NOMO-1 treated with dmso at 0.1 percent for 144 hours (cell line): Measurements from ENCODE around the gene PAQR9.

Source experiments
- DNase-seq: peaks from one replicate; lab custom pipeline; 2025; ENCODE audit not compliant: unreplicated experiment; lab: John Stamatoyannopoulos, UW

The PAQR9 gene

DNA sequence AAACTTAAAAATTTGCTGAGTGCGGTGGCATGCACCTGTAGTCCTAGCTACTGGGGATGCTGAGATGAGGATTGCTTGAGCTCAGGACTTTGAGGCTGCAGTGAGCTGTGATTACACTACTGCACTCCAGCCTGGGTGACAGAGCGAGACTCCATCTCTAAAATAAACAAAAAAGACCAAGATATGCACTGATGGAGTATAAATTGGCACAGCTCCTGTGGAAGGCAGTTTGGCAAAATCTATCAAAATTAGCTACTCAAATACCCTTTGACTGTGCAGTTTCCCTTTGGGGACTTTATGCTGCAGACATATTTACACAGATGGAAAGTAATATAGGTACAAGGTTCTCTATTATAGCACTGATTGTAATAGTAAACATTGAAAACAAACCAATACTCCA, 19.8 kb upstream of the PAQR9 start:
- no peak for DNase-seq

DNA sequence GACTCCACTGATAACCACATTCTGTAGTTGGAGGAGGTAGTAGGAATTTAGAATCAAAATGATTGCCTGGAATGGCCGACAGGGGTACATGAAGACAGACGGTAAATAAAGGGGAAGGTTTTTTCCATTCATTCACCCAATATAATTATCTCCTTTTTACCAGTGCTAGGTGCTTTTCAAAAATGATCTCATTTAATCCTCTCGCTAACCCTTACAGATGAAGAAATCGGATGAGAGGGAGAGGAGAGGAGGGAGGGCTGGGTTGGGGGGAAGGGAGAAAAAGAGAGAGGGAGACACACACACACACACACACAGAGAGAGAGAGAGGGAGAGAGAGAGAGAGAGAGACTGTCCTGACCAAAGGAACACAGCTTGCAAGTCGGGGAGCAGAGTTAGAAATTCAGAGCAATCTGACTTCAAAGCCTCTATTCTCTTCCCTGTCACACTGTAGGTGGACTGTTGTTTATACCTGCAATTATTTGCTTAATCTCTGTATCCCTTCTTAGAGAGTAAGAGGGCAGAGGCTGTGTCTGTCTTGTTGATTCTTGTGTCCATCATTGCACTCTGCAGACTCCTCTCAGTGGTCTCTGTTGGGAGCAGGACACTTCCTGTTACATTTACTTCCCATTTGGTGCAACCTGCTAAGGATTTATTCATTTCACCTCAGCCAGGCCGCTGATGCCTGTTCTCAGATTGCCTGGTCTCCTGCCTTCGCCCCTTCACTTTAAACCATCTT, 18.7 kb upstream of the PAQR9 start:
- no peak for DNase-seq

DNA sequence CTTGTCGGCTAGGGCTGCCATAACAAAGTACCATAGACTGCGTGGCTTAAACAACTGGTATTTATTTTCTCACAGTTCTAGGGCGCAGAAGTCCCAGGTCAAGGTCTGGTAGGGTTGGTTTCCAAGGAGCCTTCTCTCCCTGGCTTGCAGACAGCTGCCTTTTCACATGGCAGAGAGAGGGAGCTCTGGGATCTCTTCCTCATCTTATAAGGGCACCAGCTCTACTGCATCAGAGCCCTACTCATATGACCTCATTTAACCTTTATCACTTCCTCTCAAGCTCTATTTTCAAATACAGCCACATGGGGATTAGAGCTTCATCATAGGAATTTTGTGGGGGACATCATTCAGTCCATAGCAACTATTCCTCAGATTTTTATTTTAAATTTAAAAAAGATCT, 17.6 kb upstream of the PAQR9 start:
- peak; percentile 12 for DNase-seq

DNA sequence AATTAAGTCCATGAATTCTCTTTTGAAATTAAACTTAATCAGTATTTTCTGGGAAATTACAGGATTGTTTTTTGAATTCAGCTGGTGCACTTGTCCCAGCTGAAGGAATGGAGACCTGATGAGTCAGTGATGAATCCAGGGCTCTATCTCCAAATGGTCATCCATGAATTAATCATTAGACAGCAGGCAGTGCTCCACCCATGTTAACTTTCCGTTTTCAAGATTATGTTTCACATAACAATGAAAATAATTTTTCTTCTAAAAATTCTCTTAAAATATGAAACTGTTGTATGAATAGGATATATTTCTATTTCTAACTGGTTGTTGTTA, 13.9 kb upstream of the PAQR9 start:
- DNase-seq: no peak

DNA sequence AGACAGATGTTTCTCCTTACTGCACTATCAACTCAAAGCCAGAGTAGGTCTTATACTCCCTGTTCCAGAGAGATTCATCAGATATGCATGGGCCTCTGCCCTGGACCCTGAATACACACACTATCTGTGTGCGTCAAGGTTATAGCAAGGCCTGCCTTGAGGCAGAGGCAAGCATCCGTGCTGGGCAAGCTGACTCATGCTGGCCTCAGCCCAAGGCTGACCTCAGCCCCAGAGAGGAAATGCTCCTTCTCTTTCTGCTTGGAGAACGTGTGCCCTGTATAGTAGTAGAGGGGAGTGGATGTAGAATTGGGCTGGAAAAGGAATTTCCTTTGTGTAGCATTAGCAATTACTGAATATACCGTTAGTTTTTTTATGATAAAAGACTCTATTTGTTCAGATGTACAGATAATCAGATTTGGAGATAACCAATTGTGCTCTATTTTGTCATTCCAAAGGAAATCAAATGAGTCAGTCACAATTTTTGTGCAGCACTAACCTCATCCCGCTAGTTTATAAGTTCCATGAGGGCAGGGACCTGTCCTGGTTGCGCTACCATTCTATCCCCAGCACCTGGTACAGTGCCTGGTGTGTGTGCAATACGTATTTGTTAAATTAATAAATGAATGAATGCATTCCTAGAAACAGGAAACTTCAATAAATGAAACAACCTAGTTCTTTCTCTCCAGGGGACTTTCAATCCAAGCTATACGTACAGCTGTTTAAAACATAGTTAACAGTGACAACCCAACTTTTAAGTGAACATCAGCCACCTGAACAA, 13.3 kb upstream of the PAQR9 start:
- DNase-seq: peak; percentile 38

DNA sequence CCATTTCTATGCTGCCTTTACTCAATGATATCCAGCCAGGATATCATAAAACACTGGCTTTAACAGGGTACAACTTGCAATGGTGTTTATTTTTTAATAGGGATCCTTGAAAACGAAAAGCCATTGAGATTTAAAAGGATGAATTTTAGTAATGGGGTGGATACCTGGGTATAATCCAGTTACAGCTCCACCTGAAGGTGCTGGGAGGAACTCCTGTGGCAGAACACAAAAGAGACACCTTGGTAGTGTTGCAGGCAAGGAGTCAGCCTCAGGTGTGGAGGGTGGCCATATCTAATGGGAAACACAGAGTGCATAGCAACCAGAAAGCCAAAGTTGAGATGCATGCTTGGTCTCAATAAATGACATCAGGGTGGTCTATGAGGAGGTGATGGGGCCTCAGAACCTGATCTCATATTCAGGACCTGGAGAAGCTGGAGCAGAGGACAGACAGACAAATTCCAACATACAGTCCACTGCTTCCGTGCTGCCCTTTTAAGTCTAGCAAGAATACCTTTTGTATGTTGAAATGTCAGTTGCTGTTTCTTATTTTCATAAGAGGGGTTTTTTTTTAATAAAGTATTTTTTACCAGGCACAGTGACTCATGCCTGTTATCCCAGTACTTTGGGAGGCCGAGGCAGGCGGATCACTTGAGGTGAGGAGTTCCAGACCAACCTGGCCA, 12.0 kb upstream of the PAQR9 start:
- DNase-seq: no peak

DNA sequence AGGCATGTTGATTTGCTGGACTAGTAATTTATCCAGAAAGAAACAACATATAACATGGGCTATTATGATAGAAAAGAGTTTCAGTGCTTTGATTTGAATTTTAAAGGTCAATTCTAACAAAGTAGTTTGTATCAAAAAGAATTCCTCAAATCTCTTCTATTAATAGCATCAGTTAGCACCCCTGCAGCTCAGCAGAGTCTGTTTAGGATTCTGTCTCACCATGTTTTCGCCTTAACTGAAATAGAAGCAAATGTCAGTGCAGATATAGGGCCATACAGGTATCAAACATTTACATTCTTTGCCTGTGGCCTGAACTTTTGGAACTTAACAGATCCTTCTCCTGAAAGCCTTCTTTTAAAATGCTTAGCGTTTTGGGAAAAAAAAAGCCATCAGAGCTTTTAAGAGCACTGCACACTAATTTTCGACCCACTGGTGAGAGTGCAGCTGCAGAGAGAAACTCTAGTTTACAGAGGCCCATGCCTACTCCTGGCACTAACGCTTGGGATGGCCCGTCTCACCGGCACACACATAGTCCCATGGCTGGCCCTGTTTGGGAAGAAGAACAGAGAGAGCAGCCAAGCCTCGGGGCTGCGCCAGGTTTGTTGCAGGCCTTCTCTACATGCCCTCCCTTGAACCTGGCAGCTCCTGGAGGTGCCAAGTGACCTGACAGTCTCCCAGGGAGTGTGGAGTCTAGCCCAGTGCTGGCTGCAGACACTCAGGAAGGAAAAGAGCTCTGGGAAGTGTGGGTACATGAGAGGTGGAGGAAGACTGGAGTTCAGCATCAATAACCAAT, 9.9 kb upstream of the PAQR9 start:
- no peak for DNase-seq

DNA sequence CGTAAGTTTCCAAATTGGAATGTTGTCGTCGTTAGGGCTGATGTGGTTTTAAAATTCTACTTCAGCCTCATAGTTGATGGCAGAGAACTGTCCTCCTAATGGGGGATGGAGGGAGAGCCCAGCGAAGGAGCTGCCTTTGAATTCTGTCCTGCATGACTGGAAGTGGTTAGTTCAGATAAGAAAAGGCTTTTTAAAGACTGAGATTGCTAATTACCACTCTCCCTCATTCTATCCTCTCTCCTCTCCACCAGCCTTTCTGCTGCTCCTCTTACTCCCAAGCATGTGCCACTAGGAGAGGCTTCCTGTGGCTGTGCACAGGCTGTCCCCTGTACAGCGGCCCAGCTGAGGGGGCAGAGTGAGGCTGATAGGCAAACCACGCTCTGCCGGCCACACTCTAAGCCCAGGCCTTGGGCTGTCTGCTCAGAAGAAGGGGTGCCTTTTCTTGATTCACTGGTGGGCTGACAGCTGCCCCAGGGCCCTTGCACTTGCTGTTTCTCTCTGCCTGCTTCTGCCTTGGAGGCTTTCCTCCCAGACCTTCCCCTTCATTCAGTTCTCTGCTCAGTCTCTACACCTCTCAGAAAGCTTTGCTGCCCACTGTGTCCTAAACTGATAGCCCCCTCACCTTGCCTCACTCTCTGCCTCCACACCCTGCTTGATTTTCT, 8.7 kb upstream of the PAQR9 start:
- DNase-seq: no peak

DNA sequence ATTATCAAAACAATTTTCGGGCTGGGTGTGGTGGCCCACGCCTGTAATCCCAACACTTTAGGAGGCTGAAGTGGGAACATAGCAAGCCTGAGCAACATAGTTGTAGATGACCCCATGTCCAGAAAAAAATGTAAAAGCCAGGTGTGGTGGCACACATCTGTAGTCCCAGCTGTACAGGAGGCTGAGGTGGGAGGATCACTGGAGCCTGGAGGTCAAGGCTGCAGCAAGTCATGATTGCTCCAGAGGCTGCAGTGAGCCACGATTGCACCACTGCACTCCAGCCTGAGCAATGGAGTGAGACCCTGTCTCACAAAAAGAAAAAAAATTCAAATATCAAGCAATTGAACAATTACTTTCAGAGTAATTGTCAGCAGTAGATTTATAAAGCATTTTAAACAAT, 8.0 kb upstream of the PAQR9 start:
- no peak for DNase-seq

DNA sequence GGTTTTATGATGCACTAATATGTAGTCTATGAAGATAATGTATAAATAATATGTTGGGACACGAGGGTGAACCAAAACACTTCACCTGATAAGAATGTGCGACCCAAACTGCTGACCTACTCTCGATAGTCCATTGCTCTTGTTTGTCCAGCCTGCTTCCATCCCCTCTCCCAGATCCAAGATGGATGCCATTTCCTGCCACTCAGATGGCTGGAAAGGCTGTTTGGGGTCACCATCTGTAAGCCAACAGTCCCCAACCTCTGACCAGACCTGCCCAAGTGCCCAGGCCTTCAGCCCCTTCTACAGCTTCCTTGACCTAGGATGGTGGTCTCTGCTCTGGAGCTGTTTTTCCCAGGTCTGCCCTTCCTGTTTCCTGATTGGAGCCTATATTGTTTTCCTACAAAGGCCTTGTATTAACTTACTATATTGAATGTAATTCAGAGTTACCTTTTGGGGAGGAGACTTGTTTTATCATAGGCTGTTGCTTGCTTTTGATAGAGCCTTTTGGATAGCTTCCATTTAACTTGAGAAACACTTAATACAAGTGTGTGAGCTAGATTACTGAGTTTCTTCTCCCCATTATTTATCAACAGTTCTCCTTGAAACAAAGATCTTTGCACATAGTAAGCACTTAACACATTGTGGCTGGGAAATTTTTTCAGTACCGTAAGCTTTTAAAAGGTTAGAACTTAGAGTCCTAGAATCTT, 5.0 kb upstream of the PAQR9 start:
- DNase-seq: no peak

DNA sequence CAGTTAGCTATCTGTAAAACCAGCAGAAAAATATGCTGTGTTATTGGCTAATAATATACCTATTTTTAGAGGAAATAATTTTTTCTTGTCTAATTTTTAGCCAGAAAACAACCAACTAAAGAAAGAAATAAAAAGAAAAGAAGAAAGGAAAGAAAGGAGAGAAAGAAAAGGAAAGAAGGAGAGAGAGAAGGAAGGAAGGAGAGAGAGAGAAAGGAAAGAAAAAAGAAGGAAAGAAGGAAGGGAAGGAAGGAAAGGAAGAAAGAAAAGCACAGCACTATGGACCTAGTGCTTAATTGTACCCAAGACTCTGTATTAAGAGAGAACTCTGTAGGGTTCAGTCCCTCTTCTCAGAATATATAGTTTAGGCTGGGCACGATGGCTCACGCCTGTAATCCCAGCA, 3.3 kb upstream of the PAQR9 start:
- DNase-seq: no peak

DNA sequence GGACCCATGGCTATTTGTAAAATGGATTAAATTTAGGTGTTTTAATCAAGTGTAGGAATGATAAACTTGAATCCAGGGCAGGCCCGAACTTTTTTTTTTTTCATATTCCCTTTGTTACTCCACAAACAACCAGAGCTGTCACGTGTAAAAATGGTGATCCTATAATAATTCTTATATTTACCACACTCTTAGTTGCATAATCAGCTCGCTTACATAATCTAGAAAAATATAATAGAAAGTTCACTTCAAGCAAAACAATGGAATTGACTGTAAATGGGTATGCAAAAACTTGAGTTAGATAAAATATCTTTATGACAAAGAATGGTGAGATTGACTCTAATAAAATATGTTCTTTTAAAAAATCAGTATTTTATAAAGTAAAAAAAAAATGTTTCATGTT, 2.1 kb upstream of the PAQR9 start:
- DNase-seq: peak; percentile 22

DNA sequence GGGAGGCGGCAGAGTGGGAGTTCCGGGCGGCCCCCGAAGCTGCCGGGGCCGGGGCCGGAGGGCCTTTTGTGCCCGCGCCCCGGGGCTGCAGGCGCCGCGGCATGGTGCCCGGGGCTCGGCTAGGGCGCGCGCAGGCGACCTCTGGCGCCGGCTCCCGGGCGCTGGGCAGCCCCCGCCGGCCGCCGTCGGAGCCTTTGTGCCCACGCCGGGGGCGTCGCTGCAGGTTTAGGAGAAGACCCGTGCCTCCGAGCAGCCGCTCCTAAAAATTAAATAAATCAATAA, 299 bp downstream of the PAQR9 start:
- DNase-seq: no peak

DNA sequence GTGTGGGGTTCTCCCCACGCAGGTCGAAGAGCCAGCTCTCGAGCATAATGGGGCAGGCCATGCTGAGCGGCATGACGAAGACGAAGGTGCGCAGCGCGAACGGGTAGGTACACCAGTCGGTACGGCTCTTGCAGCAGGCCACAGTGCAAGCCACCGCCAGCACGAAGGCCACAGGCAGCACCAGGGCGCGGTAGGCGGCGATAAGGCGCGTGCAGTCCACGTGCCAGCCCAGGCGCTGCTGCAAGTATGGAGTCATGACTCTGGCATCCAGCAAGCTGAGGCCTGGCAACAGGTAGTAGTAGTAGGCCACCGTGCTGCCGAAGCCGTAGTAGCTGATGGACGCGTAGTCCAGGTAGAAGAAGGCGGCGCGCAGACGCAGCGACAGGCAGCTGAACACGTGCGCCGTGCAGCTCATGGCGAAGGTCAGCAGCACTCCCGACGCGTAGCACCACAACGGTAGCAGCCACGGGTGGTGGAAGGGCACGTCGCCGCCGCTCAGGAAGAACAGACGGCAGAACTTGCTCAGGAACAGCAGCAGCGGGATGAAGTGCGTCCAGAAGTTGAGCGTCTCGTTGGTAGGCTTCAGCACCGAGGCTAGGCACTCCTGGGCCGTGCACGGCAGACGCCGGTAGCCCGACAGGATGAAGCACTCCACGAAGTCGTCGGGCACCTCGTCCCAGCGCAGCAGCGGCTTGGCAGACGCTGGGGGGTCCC, 797 bp downstream of the PAQR9 start:
- DNase-seq: no peak

DNA sequence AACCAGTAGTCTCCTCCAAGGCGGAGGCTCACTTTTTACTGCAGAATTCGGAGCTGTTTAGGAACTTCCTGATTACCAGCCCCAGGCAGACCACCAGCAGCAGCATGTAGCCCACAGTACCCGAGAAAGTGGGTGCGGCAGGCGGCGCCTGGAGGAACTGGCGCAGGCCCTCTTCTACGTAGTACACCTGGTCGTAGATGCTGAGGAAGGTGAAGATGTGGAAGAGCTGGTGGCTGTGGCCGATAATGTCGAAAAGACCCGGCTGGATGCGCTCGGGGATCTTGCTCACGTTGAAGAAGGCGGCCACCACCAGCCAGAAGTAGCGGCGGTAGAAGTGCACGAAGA, 1.3 kb downstream of the PAQR9 start:
- no peak for DNase-seq

DNA sequence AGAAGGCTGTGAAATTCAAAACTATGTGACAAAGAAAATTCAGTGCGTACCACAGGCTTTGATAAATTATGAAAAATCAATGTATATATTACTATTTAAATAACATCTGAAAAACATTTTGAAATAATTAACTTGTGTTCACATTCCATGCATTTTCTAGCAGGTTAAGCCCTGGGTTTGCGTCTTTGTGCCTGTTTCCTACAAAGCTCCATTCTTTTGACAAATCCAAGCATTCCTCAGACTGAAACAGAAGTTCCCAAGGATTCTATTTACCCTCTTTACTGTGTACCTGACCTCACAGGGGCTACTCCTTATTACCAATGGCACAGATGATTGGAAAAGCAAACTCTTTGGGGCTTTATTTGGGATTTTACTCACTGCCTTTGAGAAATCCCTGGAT, 1.9 kb downstream of the PAQR9 start:
- DNase-seq: no peak

DNA sequence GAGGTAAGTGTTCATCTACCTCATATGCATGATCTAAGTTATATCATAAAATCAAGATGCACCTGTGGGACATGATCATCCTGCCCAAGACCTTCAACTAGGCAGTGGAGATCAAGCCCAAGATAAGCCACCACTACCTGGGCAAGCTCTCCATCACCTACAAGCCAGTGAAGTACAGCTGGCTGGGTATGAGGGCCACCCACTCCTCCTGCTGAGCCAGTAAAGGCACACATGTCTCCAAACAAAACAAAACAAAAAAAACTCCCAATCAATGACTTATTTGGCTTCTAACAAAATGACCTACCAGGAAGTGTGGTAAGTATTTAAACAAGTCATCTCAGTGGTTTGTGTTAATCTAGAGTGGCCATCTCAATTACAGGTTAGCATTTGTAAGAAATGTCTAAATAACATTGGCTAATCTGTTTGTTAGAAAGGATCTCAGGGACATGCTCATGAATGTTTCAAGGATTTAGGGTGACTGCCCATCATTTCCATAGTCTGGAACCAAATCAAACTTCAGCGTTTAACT, 3.1 kb downstream of the PAQR9 start:
- no peak for DNase-seq

DNA sequence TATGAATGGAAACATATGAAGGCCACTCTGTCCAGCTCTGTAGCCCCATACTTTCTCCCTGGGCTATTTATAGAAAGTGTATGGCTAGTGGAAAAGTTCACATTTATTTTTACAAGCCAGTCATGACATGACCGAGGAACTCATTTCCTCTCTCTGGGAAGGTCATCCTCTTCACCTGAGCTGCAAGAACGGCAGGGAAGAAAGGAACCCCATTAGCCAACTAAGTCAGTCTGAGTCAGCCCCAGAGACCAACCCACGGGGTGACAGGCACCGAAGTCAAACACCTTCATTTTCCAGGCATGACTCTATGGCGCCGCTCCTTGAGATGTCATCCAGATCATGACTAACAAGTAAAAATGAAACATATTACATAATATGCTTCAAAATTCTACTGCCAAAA, 4.8 kb downstream of the PAQR9 start:
- DNase-seq: no peak

DNA sequence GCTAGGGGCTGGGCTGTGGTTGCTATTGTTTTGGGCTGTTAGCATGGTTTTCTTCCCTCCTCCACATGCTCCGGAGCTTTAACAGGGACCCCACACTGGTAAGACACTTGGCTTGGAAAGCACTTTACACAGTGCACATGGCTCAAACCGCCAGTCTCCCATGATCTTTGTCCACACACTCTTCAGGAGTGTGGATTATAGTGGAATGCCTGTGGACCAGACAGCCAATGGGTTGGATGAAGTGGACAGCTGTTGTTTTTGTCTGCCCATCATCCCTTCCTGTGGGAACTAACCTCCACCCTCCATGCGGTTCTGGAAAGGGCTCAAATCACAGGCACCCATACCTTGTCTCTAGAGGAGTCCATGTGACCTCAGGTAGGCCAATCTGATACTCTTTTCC, 10.0 kb downstream of the PAQR9 start:
- no peak for DNase-seq
